ENCODE data around the gene CNTN5.

The CNTN5 gene

DNA sequence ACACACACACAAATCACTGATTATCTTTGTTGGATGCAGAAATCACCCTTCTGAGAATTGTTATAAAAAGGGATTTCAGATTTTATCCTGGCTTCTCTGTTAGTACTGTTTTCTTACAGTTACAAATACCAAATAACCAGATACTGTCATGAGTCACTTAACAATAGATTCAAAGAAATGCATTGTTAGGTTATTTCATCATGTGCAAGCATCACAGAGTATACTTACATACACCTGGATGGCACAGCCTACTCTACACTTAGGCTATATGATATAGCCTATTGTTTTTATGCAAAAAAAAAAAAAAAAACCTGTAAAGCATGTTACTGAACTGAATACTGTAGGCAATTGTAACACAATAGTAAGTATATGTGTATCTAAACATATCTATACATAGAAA lies 1347.1 kb downstream of the CNTN5 start:
- DNase-seq = no peak

- DNase-seq = no peak
Measured at GRCh38 chr11:100383357-100383865, 1362.7 kb downstream of the CNTN5 start.

DNA sequence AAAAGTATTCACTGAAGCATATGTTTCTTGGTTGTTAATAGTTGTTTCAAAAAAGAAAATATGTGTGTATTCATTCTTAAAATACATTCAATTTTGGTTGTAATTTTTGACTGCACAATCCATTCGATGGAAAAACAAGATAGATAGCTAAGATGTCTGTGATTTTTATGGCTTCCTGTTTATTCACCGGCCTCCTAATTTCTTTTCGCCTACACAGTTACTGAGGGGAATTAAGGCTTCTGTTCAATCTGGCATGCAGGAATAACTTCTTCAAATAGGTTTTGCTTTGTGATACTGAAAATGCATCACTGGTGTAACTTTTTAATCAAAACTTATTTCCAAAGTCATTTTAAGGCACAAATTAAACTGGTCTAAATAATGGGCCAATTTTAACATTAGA lies 1375.5 kb downstream of the CNTN5 start:
- no peak for DNase-seq

DNA sequence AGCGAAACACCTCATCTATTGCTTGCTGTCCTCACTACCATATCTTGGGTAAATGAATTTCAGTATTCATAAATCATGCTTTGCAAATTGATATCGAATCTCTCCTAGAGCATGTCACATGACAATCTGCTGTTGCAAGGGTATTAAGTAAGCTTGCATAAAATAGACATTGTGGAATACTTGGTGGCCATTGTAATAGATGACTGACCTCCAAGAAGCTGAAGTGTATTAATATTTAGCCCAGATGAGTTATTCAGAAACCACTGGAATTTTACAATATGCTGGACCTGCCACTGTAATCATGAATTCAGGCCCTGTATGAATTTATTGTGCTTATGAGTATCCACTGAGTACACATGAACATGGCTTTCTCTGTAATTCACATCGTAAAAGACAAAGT lies 1376.7 kb downstream of the CNTN5 start:
- DNase-seq = no peak

- DNase-seq = no peak
Measured at GRCh38 chr11:100403816-100404215, 1383.1 kb downstream of the CNTN5 start.

- no peak for DNase-seq
Measured at GRCh38 chr11:100404907-100405306, 1384.2 kb downstream of the CNTN5 start.
